Fibroblast of lung (primary cell): ENCODE results near the gene USPL1. TPM values are rescaled to one million over a fixed set of nuclear protein-coding genes. Genes with fewer than 3 reads are reported as not detected.

Experiments
- DNase-seq, 2 donors: peaks; one replicate each; pipeline versions ENCODE4 v3.0.0 to v3.0.0-alpha.2; 2010; ENCODE audit warnings: low read depth in 2 of 2
- H2AFZ ChIP-seq: 2 replicates; pipeline ENCODE4 v1.5.1; 2012; ENCODE audit warnings: low read length, control low read depth, inconsistent platforms
- H3K27ac ChIP-seq: 2 replicates; pipeline ENCODE4 v1.5.1; 2011; ENCODE audit warnings: low read length, control low read depth; ENCODE audit not compliant: insufficient read depth
- H3K27me3 ChIP-seq: 2 replicates; pipeline ENCODE4 v1.5.1; 2011; ENCODE audit warnings: mild to moderate bottlenecking, low read length; ENCODE audit not compliant: control insufficient read depth, insufficient read depth
- H3K36me3 ChIP-seq: 2 replicates; pipeline ENCODE4 v1.5.1; 2011; ENCODE audit warnings: low read length; ENCODE audit not compliant: control insufficient read depth, insufficient read depth
- H3K4me1 ChIP-seq: 2 replicates; pipeline ENCODE4 v1.5.1; 2011; ENCODE audit warnings: low read length; ENCODE audit not compliant: control insufficient read depth, insufficient read depth; ENCODE audit errors: extremely low read depth
- H3K4me2 ChIP-seq: 2 replicates; pipeline ENCODE4 v1.5.1; 2011; ENCODE audit warnings: low read length, control low read depth; ENCODE audit not compliant: insufficient read depth; ENCODE audit errors: extremely low read depth
- H3K4me3 ChIP-seq, 4 experiments: fragments of 200-600 bp in 1 of 4; sonication (generic) in 1 of 4; replicated peaks in 1 of 4; 2 replicates each; pipeline ENCODE4 v1.5.1; 2011 to 2016; ENCODE audit warnings: low read length in 4 of 4, low read depth in 3 of 4, mild to moderate bottlenecking in 3 of 4, control low read depth in 2 of 4, inconsistent platforms in 1 of 4, mixed read lengths in 1 of 4; ENCODE audit not compliant: insufficient read depth in 1 of 4; ENCODE audit errors: control extremely low read depth in 1 of 4
- H3K79me2 ChIP-seq: 2 replicates; pipeline ENCODE4 v1.5.1; 2012; ENCODE audit warnings: mild to moderate bottlenecking, low read length, inconsistent platforms; ENCODE audit not compliant: control insufficient read depth, insufficient read depth
- H3K9ac ChIP-seq: 2 replicates; pipeline ENCODE4 v1.5.1; 2011; ENCODE audit warnings: mild to moderate bottlenecking, low read length, control low read depth; ENCODE audit not compliant: insufficient read depth
- H3K9me3 ChIP-seq: 2 replicates; pipeline ENCODE4 v1.5.1; 2012; ENCODE audit warnings: low read depth, low read length; ENCODE audit not compliant: control insufficient read depth, insufficient read depth
- H4K20me1 ChIP-seq: 2 replicates; pipeline ENCODE4 v1.5.1; 2011; ENCODE audit warnings: low read length; ENCODE audit not compliant: control insufficient read depth, insufficient read depth; ENCODE audit errors: extremely low read depth
- EZH2 ChIP-seq: IDR thresholded peaks from 2 replicates; pipeline ENCODE4 v1.5.1; 2012; ENCODE audit warnings: low read length, control low read depth, mild to moderate bottlenecking; ENCODE audit errors: missing control alignments
- polyA minus RNA-seq: library from RNA; depleted of rRNA, polyadenylated mRNA; stranded (reverse); fragments of >200 nt; gene quantifications from 2 replicates; pipeline ENCODE4 v1.2.3, GENCODE V29; 2011; ENCODE audit warnings: low replicate concordance
- polyA plus RNA-seq, 2 donors: library from polyadenylated mRNA; depleted of rRNA in 1 of 2; stranded (reverse) in 1 of 2; unstranded in 1 of 2; fragments of >200 nt; gene quantifications; 2 replicates each; pipeline ENCODE4 v1.2.1, GENCODE V29; 2011 to 2012; ENCODE audit warnings: missing spikeins in 1 of 2
- total RNA-seq: library from RNA; depleted of rRNA; stranded (reverse); fragments of >200 nt; gene quantifications from 2 replicates; pipeline ENCODE4 v1.2.1, GENCODE V29; 2014
- TF ChIP-seq, protein P1 (sequence below), 2 donors: IDR thresholded peaks in 1 of 2; conservative IDR thresholded peaks in 1 of 2; 1 replicate in 1 of 2; 2 replicates in 1 of 2; pipeline ENCODE4 v1.5.1; 2011 to 2012; ENCODE audit warnings: low read length in 2 of 2, control low read depth in 1 of 2, inconsistent platforms in 1 of 2, low read depth in 1 of 2, mild to moderate bottlenecking in 1 of 2

Gene USPL1
- total RNA-seq, result 12.4 and 14.1 TPM in 2 replicates
- 12.3 and 17.7 TPM in 2 replicates for polyA plus RNA-seq
- polyA plus RNA-seq (2012), result 6.8 and 8.2 TPM in 2 replicates
- polyA minus RNA-seq, result 4.5 and 4.8 TPM in 2 replicates

DNA sequence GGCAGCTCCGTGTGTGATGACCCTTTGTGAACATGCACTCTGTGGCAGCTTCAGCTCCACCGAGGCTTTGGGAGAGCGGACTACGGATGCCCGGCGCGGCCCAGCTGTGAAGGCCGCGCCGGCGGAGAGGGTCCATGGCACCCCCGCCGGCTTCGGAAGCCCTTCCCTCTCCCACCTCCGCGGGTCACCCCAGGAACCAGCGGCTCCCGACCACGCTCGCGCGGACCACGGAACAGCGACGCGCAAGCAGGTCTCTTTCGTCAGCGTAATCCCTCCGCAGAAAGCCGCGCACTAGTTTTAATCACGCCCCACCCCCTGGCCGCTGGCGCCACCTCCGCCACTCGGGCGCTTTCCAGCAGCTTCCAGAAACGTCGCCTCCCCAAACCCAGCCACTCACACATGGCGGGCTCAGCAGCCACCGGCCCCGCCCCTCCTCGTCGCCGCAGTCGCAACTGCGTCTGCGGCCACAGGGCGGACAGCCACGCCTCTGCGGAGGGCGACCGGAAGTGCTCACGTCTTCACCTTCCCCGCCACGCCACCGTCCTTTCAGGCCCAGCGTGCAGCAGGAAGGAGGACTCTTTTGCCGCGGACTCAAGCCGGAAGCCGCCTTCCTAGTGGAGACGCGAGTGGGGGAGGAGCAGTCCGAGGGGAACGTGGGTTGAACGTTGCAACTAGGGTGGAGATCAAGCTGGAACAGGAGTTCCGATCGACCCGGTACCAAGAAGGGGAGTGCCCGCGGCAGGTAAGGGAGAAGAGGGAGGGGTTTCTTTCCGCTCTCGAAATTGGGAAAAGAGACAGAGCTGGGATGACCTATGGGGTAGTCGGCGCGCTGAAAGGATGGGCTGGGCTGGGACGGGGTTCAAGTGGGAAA, at the start of gene USPL1:
Gene USPL1, plus strand, starts transcription at position 606 of the 871 bp plus-strand sequence. CDS start 3,221 bp downstream, outside the sequence.
- Histone ChIP-seq H3K36me3 (no peaks in the 10 kb centered on the region), H4K20me1 (no peaks in the 10 kb centered on the region), H3K79me2 (peaks cover 66% of the 10 kb centered on the region), H3K27ac (peak within 1 kb of the TSS; percentile 95), H3K9ac (peak within 1 kb of the TSS; percentile 94), H3K4me1 (no peaks in the 10 kb centered on the region), H3K4me2 (peak within 1 kb of the TSS; percentile 96), H3K27me3 (no peaks in the 10 kb centered on the region), H2AFZ (peak within 1 kb of the TSS; percentile 95), H3K9me3 (no peaks in the 10 kb centered on the region), H3K4me3 (peak within 1 kb of the TSS; percentile 92 to 97 (median 95))
- no peak for TF ChIP-seq EZH2
- TF ChIP-seq, protein P1, sequence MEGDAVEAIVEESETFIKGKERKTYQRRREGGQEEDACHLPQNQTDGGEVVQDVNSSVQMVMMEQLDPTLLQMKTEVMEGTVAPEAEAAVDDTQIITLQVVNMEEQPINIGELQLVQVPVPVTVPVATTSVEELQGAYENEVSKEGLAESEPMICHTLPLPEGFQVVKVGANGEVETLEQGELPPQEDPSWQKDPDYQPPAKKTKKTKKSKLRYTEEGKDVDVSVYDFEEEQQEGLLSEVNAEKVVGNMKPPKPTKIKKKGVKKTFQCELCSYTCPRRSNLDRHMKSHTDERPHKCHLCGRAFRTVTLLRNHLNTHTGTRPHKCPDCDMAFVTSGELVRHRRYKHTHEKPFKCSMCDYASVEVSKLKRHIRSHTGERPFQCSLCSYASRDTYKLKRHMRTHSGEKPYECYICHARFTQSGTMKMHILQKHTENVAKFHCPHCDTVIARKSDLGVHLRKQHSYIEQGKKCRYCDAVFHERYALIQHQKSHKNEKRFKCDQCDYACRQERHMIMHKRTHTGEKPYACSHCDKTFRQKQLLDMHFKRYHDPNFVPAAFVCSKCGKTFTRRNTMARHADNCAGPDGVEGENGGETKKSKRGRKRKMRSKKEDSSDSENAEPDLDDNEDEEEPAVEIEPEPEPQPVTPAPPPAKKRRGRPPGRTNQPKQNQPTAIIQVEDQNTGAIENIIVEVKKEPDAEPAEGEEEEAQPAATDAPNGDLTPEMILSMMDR (conservative IDR thresholded peaks at IDR 0.05 in 1 of 2, IDR thresholded peaks at IDR 0.05 in 1 of 2; ENCODE audit: low read depth in 1 of 2, low read length in 2 of 2), result no peak
- peak; percentile 100 for DNase-seq

DNA sequence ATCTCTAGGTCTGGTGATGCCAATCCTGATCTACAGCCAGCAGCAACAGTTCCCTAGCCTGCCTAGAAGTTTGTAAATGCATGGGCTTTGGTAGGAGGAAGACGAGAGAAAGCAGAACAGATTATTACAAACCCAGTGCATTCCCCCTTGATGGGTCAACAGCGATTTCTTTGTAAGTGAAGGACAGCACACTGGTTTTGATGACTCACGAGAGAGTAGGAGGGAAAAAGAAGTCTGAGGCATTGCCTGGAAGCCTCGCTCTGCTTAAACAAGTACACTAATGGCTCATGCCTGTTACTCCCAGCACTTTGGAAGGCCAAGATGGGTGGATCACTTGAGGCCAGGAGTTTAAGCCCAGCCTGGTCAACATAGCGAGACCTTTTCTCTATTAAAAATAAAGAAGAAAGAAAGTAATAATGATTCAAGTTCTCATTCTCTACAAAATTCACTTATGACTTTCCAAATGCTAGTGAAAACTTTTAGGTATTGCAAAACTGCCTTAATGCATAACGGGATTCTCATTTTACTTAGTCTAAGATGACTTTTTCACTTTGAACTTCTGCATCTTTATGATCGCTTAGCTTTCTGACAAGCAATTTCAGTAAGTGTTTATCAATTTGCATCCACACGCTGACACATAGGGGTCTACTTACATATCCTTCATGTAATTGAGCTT, 47.7 kb upstream of the USPL1 start:
- H2AFZ ChIP-seq, result peak overlapping the region; percentile 61
- H4K20me1 ChIP-seq, result no peaks in the 10 kb centered on the region
- H3K4me2 ChIP-seq, result peak overlapping the region; percentile 65
- DNase-seq, result peak; percentile 95 to 99
- H3K9ac ChIP-seq, result no peak overlapping the region
- no peaks in the 10 kb centered on the region for H3K9me3 ChIP-seq
- no peaks in the 10 kb centered on the region for H3K27me3 ChIP-seq
- H3K36me3 ChIP-seq, result no peaks in the 10 kb centered on the region
- peaks cover 15% of the 10 kb centered on the region for H3K4me1 ChIP-seq
- H3K79me2 ChIP-seq, result no peaks in the 10 kb centered on the region
- H3K27ac ChIP-seq, result peak overlapping the region; percentile 49
- H3K4me3 ChIP-seq, result no peak overlapping the region
- TF ChIP-seq, protein P1 (conservative IDR thresholded peaks at IDR 0.05 in 1 of 2, IDR thresholded peaks at IDR 0.05 in 1 of 2; ENCODE audit: low read depth in 1 of 2, low read length in 2 of 2), result no peak
- TF ChIP-seq EZH2, result no peak

DNA sequence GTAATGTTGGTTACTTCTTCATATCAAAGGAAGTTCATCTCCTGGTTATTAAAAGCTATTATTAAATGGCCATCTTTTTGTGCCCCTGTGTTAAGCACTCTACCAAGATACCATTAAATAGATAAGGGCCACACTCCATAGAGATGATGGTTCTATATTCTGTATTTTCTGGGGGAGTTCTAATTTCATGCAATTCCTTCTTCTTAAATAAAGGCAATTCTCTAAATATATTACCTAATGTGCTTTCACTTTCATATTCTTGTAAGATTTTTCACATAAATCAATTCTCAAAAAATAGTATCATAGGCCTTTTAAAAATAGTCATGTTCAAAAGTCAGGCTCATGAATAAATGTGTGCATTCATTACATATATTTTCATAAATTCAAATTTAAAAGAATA, 47.0 kb upstream of the USPL1 start:
- no peak for TF ChIP-seq EZH2
- TF ChIP-seq, protein P1 (conservative IDR thresholded peaks at IDR 0.05 in 1 of 2, IDR thresholded peaks at IDR 0.05 in 1 of 2; ENCODE audit: low read depth in 1 of 2, low read length in 2 of 2), result no peak
- Histone ChIP-seq H3K4me3 (no peak overlapping the region), H4K20me1 (no peaks in the 10 kb centered on the region), H2AFZ (peak overlapping the region; percentile 37), H3K79me2 (no peaks in the 10 kb centered on the region), H3K4me2 (peak overlapping the region; percentile 65), H3K9ac (no peak overlapping the region), H3K4me1 (peaks cover 15% of the 10 kb centered on the region), H3K27me3 (no peaks in the 10 kb centered on the region), H3K36me3 (no peaks in the 10 kb centered on the region), H3K27ac (peak overlapping the region; percentile 49), H3K9me3 (no peaks in the 10 kb centered on the region)
- DNase-seq, result no peak
